Raji (cell line): Measurements from ENCODE around the gene RASSF8.

ENCODE experiments used
- POLR2A ChIP-seq: IDR thresholded peaks from 2 replicates; pipeline ENCODE4 v1.6.1; 2011; ENCODE audit warnings: low read depth, low read length, control low read depth; ENCODE audit not compliant: insufficient read depth

Gene RASSF8

GRCh38 chr12:26027401-26027800 lies 68.9 kb downstream of the RASSF8 start:
- TF ChIP-seq POLR2A, result no peak

GRCh38 chr12:26028953-26029735 lies 70.7 kb downstream of the RASSF8 start:
- TF ChIP-seq POLR2A, result no peak

- TF ChIP-seq POLR2A, result no peak
These were observed 71.2 kb downstream of the RASSF8 start for GRCh38 chr12:26029736-26030022.

DNA sequence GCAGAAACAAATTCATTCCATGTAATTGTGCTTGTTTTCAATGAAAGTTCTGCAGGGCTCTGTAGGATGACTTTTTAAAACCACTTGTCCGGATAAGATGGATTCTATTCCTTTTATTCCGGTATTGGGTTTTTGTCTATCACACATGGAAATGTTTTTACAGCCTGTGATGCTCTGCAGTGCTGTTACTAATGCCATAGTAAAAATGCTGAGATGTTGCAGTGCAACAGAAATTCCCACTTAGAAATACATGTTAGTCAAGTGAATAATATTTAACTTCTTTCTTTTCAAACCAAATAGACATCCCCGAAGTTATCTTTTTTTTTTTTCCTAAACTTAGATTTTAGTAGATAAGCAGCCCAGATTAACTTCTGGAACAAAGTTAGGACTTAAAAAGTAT lies 71.9 kb downstream of the RASSF8 start:
- TF ChIP-seq POLR2A, result no peak

DNA sequence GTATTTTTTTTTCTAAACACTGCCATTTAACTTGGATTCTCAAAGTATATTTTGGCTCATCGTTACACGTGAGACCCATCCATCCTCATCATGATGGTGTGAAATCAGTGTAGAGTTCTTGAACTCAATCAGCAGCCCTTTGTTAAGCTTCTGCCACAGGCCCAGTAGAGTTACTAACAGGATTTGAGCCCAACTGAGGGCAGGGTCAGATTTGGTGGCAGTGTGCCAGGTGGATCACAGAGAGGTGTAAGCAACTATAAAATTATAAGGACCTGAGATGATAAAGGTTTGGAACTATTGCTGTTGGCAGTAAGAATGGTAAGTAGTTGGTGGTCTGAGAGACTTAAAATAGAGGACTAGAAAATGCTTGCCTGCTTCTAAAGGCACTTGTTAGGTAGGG lies 72.8 kb downstream of the RASSF8 start:
- no peak for TF ChIP-seq POLR2A

DNA sequence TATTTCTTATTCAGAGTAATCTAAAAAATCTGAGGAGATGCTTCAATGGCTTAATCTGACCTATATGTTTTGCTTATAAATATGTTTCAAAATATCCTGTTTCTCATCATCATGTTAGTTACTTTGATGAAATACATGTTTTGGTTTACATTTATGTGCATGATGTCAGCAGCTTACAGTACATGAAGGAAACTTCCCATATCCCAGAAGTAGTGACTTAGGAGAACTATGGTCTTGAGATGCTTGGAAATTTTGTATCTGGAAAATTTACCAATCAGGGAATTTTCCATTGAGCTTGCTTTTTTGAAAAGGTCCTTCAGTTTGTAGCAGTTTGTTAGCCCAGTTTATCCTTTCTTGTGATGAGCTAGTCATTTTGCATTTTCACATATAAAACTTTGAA lies 73.3 kb downstream of the RASSF8 start:
- TF ChIP-seq POLR2A, result no peak

- no peak for TF ChIP-seq POLR2A
These were observed 73.8 kb downstream of the RASSF8 start for GRCh38 chr12:26032290-26032689.

- no peak for TF ChIP-seq POLR2A
These were observed 74.3 kb downstream of the RASSF8 start for GRCh38 chr12:26032719-26033241.

GRCh38 chr12:26034371-26035142 lies 76.1 kb downstream of the RASSF8 start:
- TF ChIP-seq POLR2A, result no peak

DNA sequence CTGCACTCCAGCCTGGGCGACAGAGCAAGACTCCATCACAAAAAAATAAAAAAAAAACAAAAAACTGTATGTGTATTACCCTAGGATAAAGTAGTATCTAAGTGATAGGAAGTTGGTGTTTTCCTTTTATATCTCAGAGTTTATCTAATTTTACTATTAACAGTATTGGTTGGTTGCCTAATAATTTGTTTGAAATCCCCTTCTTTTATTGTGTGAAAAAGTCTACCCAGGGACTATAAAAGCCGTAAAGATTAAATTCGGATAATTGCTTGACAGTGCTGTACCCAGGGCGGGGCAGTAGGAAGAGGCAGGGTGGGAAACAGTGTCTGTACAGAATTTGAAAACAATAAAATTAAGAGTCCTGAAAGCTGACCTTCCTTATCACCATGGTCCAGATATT lies 78.4 kb downstream of the RASSF8 start:
- no peak for TF ChIP-seq POLR2A

DNA sequence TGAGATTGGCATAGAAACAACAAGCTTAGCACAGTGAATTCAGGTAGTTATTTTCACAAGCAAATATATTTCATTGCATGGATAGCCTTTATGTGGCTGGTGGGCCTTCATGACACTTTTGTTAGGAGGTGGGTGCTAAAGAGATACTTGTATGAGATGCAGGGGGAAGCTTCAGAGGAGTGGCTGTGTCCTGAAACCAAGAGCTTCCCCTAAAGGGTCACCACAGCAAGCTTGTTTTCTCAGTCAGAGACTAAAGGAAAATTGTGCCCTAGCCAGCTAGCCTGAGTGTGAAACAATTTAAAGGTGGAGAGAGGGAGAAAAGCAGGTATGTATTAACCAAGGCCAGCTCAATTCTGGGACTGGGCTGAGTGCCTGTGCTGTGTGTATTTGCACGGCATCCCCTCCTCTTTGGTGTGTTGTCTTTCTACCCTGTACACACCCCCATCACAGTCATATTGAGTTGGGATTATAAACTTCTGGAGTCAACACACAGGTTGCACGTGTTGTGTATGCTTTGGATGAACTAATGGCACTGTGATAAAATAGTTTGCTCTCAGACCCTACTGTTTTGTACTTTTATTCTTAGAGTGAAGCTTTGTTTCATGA lies 79.2 kb downstream of the RASSF8 start:
- no peak for TF ChIP-seq POLR2A

GRCh38 chr12:26042645-26043044 lies 84.2 kb downstream of the RASSF8 start:
- no peak for TF ChIP-seq POLR2A

- no peak for TF ChIP-seq POLR2A
These were observed 84.9 kb downstream of the RASSF8 start for GRCh38 chr12:26043135-26044006.

- no peak for TF ChIP-seq POLR2A
These were observed 85.5 kb downstream of the RASSF8 start for GRCh38 chr12:26044007-26044394.

GRCh38 chr12:26044592-26044991 lies 86.1 kb downstream of the RASSF8 start:
- TF ChIP-seq POLR2A, result no peak
